ENCODE data around the gene KRTAP4-4.
"Not testable (repeated sequence)": the region's sequence is repeated elsewhere in the genome, so short reads cannot be mapped to it uniquely, and the experiment has no call there.

KRTAP4-4 gene

DNA sequence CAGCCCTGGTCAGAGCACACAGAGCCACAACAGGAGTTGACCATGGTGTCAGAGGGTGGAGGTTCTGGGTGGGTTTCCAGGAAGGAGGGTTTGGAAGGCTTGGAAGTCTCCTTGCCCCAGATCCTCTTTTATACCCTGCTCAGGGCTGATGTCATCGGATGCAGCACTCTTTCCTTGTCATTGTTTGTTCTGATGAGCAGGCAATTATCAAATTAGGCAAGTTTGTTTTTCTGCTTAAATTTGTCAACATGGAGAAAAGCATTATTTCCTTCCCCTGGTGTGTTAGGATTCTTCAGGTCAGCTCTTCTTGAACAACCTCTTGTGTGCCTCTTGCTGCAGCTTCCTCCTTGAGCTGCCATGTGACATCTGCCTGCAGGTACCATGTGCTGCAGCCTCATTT lies at the start of gene KRTAP4-4:
TSS of gene KRTAP4-4 (minus strand) at position 101 of the 400 bp plus-strand sequence. CDS start at position 44, 57 bp downstream.
- Histone ChIP-seq H3K27me3 (ENCODE audit: insufficient read depth, low read length) (no peaks in the 10 kb centered on the region), H3K27ac (ENCODE audit: low read length) (no peak within 1 kb of the TSS), H3K4me1 (ENCODE audit: insufficient read depth, low read length) (no peaks in the 10 kb centered on the region), H3K4me3 (ENCODE audit: low read length) (no peak within 1 kb of the TSS), H3K9me3 (ENCODE audit: insufficient read depth, low read depth, low read length) (no peaks in the 10 kb centered on the region), H3K9ac (ENCODE audit: low read depth, low read length) (no peak within 1 kb of the TSS), H3K36me3 (ENCODE audit: insufficient read depth, low read depth, low read length) (no peaks in the 10 kb centered on the region)

DNA sequence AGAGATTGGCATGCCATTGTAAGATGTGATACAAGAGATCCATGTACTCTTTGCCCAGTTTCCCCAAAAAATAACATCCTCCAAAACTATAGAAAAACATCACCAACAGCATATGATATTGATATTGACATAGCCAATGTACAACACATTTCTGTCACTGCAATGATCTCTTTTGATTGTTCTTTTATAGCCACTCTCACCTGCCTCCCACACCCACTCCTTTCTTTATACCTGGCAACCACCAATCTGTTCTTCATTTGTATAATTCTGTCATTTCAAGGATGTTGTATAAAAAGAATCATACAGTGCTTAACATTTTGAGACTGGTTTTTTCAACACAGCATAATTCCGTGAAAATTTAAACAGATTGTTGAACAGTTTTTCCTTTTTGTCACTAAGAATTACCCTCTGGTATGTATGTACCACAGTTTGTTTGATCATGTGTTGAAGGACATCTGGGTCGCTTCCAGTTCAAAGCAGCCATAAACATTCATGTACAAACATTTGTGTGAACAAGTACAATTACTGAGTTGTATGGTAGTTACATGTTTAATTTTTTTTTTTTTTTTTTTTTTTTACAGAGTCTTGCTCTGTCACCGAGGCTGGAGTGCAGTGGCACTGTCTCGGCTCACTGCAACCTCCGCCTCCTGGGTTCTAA lies 39.0 kb upstream of the KRTAP4-4 start:
- H3K9ac ChIP-seq (ENCODE audit: low read depth, low read length) = no peak overlapping the region
- no peaks in the 10 kb centered on the region for H3K27me3 ChIP-seq (ENCODE audit: insufficient read depth, low read length)
- H3K9me3 ChIP-seq (ENCODE audit: insufficient read depth, low read depth, low read length) = no peaks in the 10 kb centered on the region
- H3K4me1 ChIP-seq (ENCODE audit: insufficient read depth, low read length) = no peaks in the 10 kb centered on the region
- no peaks in the 10 kb centered on the region for H3K36me3 ChIP-seq (ENCODE audit: insufficient read depth, low read depth, low read length)
- H3K27ac ChIP-seq (ENCODE audit: low read length) = no peak overlapping the region
- H3K4me3 ChIP-seq (ENCODE audit: low read length) = no peak overlapping the region

DNA sequence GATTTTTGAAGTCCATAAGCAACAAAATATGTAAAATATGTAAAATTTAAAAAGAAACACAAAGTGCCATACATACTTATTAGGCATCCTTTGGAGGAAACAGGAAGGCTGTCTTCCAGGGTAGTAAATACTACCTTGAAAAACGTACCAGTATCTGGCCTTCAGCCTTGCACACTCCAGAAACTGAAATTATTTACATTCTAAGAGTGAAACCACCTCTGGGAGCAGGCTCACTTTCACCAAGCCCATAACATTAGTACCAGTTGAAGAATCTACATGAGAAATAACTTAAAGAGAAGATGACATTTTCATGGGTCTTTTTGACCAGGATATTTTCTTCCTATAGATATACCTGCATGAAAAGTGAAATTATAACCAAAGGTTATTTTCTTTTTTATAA lies 35.5 kb upstream of the KRTAP4-4 start:
- no peaks in the 10 kb centered on the region for H3K4me1 ChIP-seq (ENCODE audit: insufficient read depth, low read length)
- no peaks in the 10 kb centered on the region for H3K36me3 ChIP-seq (ENCODE audit: insufficient read depth, low read depth, low read length)
- H3K9me3 ChIP-seq (ENCODE audit: insufficient read depth, low read depth, low read length) = no peaks in the 10 kb centered on the region
- H3K4me3 ChIP-seq (ENCODE audit: low read length) = no peak overlapping the region
- no peaks in the 10 kb centered on the region for H3K27me3 ChIP-seq (ENCODE audit: insufficient read depth, low read length)
- H3K9ac ChIP-seq (ENCODE audit: low read depth, low read length) = no peak overlapping the region
- H3K27ac ChIP-seq (ENCODE audit: low read length) = no peak overlapping the region

DNA sequence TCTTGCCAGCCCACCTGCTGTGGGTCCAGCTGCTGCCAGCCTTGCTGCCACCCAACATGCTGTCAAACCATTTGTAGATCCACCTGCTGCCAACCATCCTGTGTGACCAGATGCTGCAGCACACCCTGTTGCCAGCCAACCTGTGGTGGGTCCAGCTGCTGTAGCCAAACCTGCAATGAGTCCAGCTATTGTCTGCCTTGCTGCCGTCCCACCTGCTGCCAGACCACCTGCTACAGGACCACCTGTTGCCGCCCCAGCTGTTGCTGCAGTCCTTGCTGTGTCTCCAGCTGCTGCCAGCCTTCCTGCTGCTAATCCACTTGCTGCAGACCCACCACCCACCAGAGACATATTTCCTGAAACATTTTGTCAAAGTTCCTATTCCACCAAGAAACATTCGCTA lies 29.8 kb upstream of the KRTAP4-4 start:
- H3K4me3 ChIP-seq (ENCODE audit: low read length) = no peak overlapping the region
- H3K9ac ChIP-seq (ENCODE audit: low read depth, low read length) = no peak overlapping the region
- no peaks in the 10 kb centered on the region for H3K27me3 ChIP-seq (ENCODE audit: insufficient read depth, low read length)
- no peak overlapping the region for H3K27ac ChIP-seq (ENCODE audit: low read length)
- no peaks in the 10 kb centered on the region for H3K4me1 ChIP-seq (ENCODE audit: insufficient read depth, low read length)
- no peaks in the 10 kb centered on the region for H3K9me3 ChIP-seq (ENCODE audit: insufficient read depth, low read depth, low read length)
- H3K36me3 ChIP-seq (ENCODE audit: insufficient read depth, low read depth, low read length) = no peaks in the 10 kb centered on the region

DNA sequence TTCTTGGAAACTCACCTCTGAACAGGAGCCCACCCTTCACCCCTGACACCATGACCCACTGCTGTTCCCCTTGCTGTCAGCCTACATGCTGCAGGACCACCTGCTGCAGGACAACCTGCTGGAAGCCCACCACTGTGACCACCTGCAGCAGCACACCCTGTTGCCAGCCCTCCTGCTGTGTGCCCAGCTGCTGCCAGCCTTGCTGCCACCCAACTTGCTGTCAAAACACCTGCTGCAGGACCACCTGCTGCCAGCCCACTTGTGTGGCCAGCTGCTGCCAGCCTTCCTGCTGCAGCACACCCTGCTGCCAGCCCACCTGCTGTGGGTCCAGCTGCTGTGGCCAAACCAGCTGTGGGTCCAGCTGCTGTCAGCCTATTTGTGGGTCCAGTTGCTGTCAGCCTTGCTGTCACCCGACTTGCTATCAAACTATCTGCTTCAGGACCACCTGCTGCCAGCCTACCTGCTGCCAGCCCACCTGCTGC lies 29.3 kb upstream of the KRTAP4-4 start, which contains the start of gene KRTAP9-1:
TSS of gene KRTAP9-1 (plus strand) at position 51 of the 482 bp plus-strand sequence. CDS start at position 51, 0 bp downstream.
- not testable (repeated sequence) for H3K4me3 ChIP-seq (ENCODE audit: low read length); H3K9ac ChIP-seq (ENCODE audit: low read depth, low read length); H3K9me3 ChIP-seq (ENCODE audit: insufficient read depth, low read depth, low read length); H3K4me1 ChIP-seq (ENCODE audit: insufficient read depth, low read length); H3K27me3 ChIP-seq (ENCODE audit: insufficient read depth, low read length); H3K27ac ChIP-seq (ENCODE audit: low read length); H3K36me3 ChIP-seq (ENCODE audit: insufficient read depth, low read depth, low read length)

DNA sequence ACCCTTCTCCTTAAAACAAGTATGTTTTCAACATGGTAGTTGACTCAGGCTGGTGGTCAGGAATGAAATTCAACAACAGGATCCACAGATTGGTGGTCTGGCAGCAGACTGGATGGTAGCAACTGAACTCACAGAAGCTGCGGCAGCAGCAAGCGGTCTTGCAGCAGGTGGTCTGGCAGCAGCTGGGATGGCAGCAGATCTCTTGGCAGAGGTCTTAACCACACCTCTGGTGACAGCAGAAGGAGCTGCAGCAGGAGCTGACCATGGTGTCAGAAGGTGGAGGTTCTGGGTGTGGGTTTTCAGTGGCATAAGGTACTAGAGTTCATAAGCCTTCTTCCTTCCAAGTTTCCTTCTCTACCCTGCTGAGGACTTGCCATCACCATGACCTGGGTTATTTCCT lies 26.3 kb upstream of the KRTAP4-4 start:
- Histone ChIP-seq H3K9me3 (ENCODE audit: insufficient read depth, low read depth, low read length) (no peaks in the 10 kb centered on the region), H3K4me1 (ENCODE audit: insufficient read depth, low read length) (no peaks in the 10 kb centered on the region), H3K27ac (ENCODE audit: low read length) (no peak overlapping the region), H3K36me3 (ENCODE audit: insufficient read depth, low read depth, low read length) (no peaks in the 10 kb centered on the region), H3K4me3 (ENCODE audit: low read length) (no peak overlapping the region), H3K9ac (ENCODE audit: low read depth, low read length) (no peak overlapping the region), H3K27me3 (ENCODE audit: insufficient read depth, low read length) (no peaks in the 10 kb centered on the region)

DNA sequence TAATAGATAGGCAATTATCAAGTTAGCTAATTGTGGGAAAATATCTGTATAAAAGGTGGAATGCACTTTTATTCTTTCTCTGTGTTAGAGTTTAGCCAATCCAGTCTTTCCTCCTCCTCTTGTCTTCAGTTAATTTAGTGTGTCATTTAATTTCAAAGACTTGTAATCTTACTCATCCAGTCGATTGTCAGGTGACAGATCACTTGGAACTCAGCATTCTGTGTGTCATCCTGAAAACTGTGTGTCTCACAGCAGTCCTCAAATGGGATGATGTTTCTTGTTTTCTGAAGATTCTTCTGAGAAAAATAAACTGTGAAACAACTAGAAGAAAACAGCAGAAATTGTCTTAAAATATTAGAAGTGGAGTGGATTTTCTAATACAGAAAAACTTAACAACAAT lies 24.5 kb upstream of the KRTAP4-4 start:
- H3K9ac ChIP-seq (ENCODE audit: low read depth, low read length) = no peak overlapping the region
- H3K4me3 ChIP-seq (ENCODE audit: low read length) = no peak overlapping the region
- no peak overlapping the region for H3K27ac ChIP-seq (ENCODE audit: low read length)
- H3K9me3 ChIP-seq (ENCODE audit: insufficient read depth, low read depth, low read length) = no peaks in the 10 kb centered on the region
- no peaks in the 10 kb centered on the region for H3K4me1 ChIP-seq (ENCODE audit: insufficient read depth, low read length)
- no peaks in the 10 kb centered on the region for H3K27me3 ChIP-seq (ENCODE audit: insufficient read depth, low read length)
- no peaks in the 10 kb centered on the region for H3K36me3 ChIP-seq (ENCODE audit: insufficient read depth, low read depth, low read length)

DNA sequence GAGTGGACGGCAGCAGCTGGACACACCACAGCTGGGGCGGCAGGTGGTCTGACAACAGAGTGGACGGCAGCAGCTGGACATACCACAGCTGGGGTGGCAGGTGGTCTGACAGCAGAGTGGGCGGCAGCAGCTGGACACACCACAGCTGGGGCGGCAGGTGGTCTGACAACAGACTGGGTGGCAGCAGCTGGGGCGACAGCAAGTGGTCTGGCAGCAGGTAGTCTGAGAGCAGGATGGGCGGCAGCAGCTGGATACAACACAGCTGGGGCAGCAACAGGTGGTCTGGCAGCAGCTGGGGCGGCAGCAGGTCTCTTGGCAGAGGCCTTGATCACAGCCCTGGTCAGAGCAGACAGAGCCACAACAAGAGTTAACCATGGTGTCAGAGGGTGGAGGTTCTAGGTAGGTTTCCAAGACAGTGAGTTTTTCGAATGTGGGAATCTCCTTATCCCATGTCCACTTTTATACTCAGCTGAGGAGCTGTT lies 24.0 kb upstream of the KRTAP4-4 start, which contains the start of gene KRTAP4-1:
TSS of gene KRTAP4-1 (minus strand) at position 432 of the 482 bp plus-strand sequence. CDS start at position 375, 57 bp downstream.
- Histone ChIP-seq H3K27me3 (ENCODE audit: insufficient read depth, low read length) (no peaks in the 10 kb centered on the region), H3K9me3 (ENCODE audit: insufficient read depth, low read depth, low read length) (no peaks in the 10 kb centered on the region), H3K27ac (ENCODE audit: low read length) (no peak within 1 kb of the TSS), H3K9ac (ENCODE audit: low read depth, low read length) (no peak within 1 kb of the TSS), H3K36me3 (ENCODE audit: insufficient read depth, low read depth, low read length) (no peaks in the 10 kb centered on the region), H3K4me1 (ENCODE audit: insufficient read depth, low read length) (no peaks in the 10 kb centered on the region), H3K4me3 (ENCODE audit: low read length) (no peak within 1 kb of the TSS)

DNA sequence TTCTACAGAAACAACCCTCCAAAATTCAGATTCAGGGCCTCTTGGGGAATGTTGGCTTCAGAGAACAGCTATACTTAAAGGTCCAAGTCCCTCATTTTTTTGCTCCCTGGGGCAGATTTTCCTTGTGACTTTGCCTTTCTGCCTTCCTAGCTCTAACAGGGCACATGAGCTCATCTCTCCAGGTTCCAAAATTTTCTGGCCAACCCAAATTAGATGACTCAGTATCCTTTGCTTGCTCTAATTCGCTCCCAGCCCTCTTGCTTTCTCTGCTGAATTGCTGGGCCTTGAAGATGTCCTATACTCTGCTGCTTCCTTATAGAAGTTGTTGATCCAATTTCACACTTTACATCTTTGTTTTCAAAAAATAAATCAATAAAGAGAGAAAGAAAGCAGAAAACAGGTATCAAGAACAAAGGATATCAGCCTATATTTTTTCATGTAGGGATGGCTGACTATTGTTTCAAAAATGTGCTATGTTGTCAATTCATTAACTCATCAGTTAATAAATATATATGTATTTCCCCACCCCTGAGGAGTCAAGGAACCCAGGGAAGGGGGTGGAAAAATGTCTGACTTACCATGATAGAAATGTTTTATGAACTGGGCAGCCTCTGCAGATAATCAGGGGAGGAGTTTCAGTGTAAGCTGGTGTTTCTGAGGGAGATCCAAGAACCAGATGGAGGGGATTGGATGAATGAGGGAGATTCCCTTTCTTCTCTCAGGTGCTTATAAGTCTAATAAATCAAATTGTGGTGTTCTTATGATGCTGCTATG lies 18.5 kb upstream of the KRTAP4-4 start:
- H3K36me3 ChIP-seq (ENCODE audit: insufficient read depth, low read depth, low read length) = no peaks in the 10 kb centered on the region
- no peak overlapping the region for H3K9ac ChIP-seq (ENCODE audit: low read depth, low read length)
- H3K27ac ChIP-seq (ENCODE audit: low read length) = no peak overlapping the region
- H3K4me3 ChIP-seq (ENCODE audit: low read length) = no peak overlapping the region
- H3K9me3 ChIP-seq (ENCODE audit: insufficient read depth, low read depth, low read length) = no peaks in the 10 kb centered on the region
- no peaks in the 10 kb centered on the region for H3K4me1 ChIP-seq (ENCODE audit: insufficient read depth, low read length)
- H3K27me3 ChIP-seq (ENCODE audit: insufficient read depth, low read length) = no peaks in the 10 kb centered on the region; the same call in 1 of the 2 replicates

DNA sequence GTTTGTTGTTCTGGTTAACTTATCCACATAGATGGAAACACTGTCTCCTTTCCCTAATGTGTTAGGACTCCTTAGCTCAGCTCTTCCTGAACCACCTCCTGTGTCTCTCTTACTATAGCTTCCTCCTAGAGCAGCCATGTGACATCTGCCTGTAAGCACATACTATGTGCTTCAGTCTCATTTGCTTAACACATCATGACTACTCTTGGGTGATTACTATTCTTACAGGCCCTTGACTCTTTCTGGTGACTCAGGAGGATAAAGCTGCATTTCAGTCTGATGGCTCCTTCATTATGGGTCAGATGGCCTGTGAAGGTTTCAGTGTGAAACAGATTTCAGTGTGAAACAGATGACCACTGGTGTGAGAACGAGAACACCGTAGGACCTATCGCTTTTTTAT lies 17.8 kb upstream of the KRTAP4-4 start:
- no peak overlapping the region for H3K27ac ChIP-seq (ENCODE audit: low read length)
- H3K9me3 ChIP-seq (ENCODE audit: insufficient read depth, low read depth, low read length) = no peaks in the 10 kb centered on the region
- H3K4me3 ChIP-seq (ENCODE audit: low read length) = no peak overlapping the region
- no peaks in the 10 kb centered on the region for H3K36me3 ChIP-seq (ENCODE audit: insufficient read depth, low read depth, low read length)
- H3K27me3 ChIP-seq (ENCODE audit: insufficient read depth, low read length) = no peaks in the 10 kb centered on the region; the same call in 1 of the 2 replicates
- H3K4me1 ChIP-seq (ENCODE audit: insufficient read depth, low read length) = no peaks in the 10 kb centered on the region
- no peak overlapping the region for H3K9ac ChIP-seq (ENCODE audit: low read depth, low read length)

DNA sequence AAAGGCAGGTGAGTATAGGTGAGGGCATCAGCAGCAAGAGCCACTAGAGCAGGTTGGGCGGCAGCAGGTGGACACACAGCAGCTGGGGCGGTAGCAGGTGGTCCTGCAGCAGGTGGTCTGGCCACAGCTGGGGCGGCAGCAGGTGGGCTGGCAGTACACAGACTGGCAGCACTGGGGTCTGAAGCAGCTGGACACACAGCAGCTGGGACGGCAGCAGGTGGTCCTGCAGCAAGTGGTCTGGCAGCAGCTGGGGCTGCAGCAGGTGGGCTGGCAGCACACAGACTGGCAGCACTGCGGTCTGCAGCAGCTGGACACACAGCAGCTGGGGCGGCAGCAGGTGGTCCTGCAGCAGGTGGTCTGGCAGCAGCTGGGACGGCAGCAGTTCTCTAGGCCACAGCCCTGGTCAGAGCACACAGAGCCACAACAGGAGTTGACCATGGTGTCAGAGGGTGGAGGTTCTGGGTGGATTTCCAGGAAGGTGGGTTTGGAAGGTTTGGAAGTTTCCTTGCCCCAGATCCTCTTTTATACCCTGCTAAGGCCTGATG lies 17.3 kb upstream of the KRTAP4-4 start, which contains the start of gene KRTAP4-2:
TSS of gene KRTAP4-2 (minus strand) at position 495 of the 545 bp plus-strand sequence. CDS start at position 438, 57 bp downstream.
- Histone ChIP-seq H3K9ac (ENCODE audit: low read depth, low read length) (no peak within 1 kb of the TSS), H3K27ac (ENCODE audit: low read length) (no peak within 1 kb of the TSS), H3K36me3 (ENCODE audit: insufficient read depth, low read depth, low read length) (no peaks in the 10 kb centered on the region)

More for the DNA sequence above, 17.3 kb upstream of the KRTAP4-4 start, which contains the start of gene KRTAP4-2:
- no peaks in the 10 kb centered on the region for H3K9me3 ChIP-seq (ENCODE audit: insufficient read depth, low read depth, low read length)
- no peak within 1 kb of the TSS for H3K4me3 ChIP-seq (ENCODE audit: low read length)
- H3K27me3 ChIP-seq (ENCODE audit: insufficient read depth, low read length) = no peaks in the 10 kb centered on the region; the same call in 1 of the 2 replicates
- no peaks in the 10 kb centered on the region for H3K4me1 ChIP-seq (ENCODE audit: insufficient read depth, low read length)

All from iPS-20b (cell line).